T-helper 2 cell (primary cell): ENCODE measurements around the gene GSTT2B.
"Not testable (repeated sequence)": the region's sequence is repeated elsewhere in the genome, so short reads cannot be mapped to it uniquely, and the experiment has no call there.

Source experiments
- DNase-seq, 5 experiments: peaks; one replicate each; pipeline versions ENCODE4 v3.0.0 to v3.0.0-alpha.2; 2012 to 2022

Gene GSTT2B

DNA sequence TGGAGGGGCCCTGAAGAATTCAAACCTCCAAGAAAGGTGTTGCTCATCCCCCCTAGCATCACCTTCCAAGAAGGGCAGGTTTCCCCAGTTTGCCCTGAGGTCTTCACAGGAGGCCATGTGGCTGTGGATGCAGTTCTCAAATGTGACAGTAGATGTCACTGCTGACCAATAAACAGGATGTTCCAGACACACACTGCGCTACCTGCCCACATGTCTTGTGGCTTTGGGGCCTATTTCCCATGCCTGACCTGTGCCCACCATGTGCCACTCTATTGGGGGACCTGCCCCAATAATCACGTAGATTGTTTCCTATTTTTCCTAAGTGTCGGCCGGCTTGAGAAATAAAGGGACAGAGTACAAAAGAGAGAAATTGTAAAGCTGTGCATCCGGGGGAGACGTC lies 23.4 kb upstream of the GSTT2B start:
- peak in 1 of 5 experiments; percentile 59 for DNase-seq

- not testable (repeated sequence) for DNase-seq
These were observed 19.6 kb upstream of the GSTT2B start for GRCh38 chr22:23980567-23980966.

- DNase-seq, result not testable (repeated sequence)
These were observed 18.7 kb upstream of the GSTT2B start, which contains the start of gene GSTT2 for GRCh38 chr22:23979557-23980240. Gene GSTT2 (plus strand): TSS chr22:23980134.

GRCh38 chr22:23977304-23977703 lies 16.3 kb upstream of the GSTT2B start:
- DNase-seq, result not testable (repeated sequence)

DNA sequence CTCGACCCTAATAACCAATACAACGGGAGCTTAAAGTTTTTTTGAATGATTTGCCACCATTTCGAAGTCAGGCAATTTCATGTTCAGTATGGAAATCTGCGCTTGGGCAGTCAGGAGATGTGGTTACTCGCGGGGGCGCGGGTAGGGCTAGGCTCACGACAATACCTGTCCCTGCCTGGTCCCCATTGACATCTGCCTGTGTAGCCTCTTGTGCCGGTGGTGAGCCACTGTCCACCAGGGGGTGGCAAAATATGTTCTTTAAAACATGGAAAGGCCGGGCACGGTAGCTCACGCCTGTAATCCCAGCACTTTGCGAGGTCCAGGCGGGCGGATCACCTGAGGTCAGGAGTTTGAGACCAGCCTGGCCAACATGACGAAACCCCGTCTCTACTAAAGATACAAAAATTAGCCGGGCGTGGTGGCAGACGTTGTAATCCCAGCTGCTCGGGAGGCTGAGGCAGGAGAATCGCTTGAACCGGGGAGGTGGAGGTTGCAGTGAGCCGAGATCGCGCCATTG lies 13.9 kb upstream of the GSTT2B start:
- not testable (repeated sequence) for DNase-seq

GRCh38 chr22:23974345-23974744 lies 13.3 kb upstream of the GSTT2B start, which contains the start of gene DDT:
Gene DDT (minus strand): TSS chr22:23974441. CDS start chr22:23974414, 27 bp downstream.
- not testable (repeated sequence) for DNase-seq

DNA sequence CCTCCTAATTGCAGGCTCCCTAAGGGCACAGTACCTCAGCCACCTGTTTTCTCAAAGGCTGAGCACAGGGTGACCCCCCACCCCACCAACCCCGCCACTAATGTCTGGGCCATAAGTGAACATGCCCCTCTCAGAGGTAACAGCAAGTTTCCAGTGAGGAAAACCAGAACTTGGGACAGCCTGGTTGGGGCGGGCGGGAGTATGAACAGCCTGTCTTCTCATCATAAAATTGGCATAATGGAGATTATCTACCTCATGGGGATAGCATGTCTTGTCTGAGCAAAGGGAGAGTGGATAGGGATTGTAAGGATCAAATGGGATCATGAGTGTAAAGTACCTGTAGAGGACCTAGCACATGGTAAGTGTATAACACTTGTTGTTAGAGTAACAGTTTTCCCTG lies 10.9 kb upstream of the GSTT2B start:
- DNase-seq, result not testable (repeated sequence)

DNA sequence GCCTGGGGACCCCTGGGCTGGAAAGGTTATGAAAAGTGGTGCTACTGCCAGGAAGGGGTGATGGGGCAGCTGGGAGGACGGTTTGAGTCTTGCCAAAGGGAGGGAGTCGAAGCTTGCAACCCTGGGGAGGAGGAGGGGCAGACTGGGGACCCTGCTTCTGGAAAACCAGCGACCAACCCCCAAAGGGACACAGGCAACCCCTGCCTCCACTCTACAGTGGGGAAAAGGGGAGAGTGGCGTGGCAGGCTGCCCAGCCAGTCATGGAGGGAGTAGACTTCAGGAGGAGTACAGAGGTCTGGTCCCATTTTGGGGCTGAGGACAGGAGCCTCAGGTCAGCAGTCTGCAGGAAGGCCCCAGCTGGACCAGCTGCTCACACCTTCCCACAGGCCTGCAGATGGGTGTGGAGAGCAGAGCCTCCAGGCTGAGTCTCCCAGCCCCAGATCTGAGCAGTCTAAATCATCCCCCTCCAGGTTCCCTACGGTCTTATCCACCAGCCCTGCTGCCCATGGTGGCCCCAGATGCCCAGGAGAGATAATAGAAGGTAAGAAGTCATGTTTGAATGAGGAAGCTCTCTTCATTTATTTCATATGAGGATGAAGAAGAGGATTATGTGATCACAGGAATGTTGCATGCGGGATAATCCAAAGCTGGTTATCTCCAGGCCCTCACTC lies 10.0 kb upstream of the GSTT2B start:
- no peak for DNase-seq

GRCh38 chr22:23970201-23970641 lies 9.2 kb upstream of the GSTT2B start:
- no peak for DNase-seq

GRCh38 chr22:23969071-23969470 lies 8.1 kb upstream of the GSTT2B start:
- DNase-seq, result no peak

- not testable (repeated sequence) for DNase-seq
These were observed 5.6 kb upstream of the GSTT2B start, which contains the start of gene DDTL for GRCh38 chr22:23966568-23966967. Gene DDTL (plus strand): TSS chr22:23966888. CDS start chr22:23966915, 27 bp downstream.

DNA sequence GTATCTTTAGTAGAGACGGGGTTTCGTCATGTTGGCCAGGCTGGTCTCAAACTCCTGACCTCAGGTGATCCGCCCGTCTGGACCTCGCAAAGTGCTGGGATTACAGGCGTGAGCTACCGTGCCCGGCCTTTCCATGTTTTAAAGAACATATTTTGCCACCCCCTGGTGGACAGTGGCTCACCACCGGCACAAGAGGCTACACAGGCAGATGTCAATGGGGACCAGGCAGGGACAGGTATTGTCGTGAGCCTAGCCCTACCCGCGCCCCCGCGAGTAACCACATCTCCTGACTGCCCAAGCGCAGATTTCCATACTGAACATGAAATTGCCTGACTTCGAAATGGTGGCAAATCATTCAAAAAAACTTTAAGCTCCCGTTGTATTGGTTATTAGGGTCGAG lies 5.1 kb upstream of the GSTT2B start:
- not testable (repeated sequence) for DNase-seq

GRCh38 chr22:23956301-23956900 lies 4.6 kb downstream of the GSTT2B start:
- DNase-seq, result peak; percentile 14 to 70 (median 62)

DNA sequence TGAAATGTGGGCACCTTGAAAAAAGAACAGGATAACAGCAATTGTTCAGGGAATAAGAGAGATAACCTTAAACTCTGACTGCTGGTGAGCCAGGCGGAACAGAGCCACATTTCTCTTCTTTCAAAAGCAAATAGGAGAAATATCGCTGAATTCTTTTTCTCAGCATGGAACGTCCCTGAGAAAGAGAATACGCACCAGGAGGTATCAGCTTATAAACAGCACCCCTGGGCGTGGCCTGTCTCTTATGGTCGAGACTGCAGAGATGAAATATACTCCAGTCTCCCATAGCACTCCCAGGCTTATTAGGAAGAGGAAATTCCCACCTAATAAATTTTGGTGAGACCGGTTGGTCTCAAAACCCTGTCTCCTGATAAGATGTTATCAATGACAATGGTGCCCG lies 5.1 kb downstream of the GSTT2B start:
- DNase-seq, result not testable (repeated sequence)

DNA sequence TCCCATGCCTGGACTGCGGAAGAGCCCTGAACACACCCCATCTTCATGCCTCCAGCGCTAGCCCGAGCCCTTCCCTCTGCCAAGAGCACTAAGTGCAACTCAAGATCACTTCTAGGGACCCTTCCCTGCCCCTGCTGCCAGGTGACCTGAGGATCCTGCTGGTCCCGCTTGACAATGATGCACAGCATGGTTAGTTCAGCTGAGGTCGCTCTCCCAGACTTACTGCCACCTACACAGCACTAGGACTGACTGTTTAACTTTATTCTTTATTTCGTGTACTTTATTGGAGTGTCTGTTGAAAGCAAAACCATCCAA lies 6.0 kb downstream of the GSTT2B start:
- not testable (repeated sequence) for DNase-seq

GRCh38 chr22:23954193-23954990 lies 6.6 kb downstream of the GSTT2B start:
- DNase-seq, result not testable (repeated sequence)

- DNase-seq, result not testable (repeated sequence)
These were observed 7.5 kb downstream of the GSTT2B start for GRCh38 chr22:23953485-23953884.

GRCh38 chr22:23952794-23953405 lies 8.1 kb downstream of the GSTT2B start:
- DNase-seq, result not testable (repeated sequence)

DNA sequence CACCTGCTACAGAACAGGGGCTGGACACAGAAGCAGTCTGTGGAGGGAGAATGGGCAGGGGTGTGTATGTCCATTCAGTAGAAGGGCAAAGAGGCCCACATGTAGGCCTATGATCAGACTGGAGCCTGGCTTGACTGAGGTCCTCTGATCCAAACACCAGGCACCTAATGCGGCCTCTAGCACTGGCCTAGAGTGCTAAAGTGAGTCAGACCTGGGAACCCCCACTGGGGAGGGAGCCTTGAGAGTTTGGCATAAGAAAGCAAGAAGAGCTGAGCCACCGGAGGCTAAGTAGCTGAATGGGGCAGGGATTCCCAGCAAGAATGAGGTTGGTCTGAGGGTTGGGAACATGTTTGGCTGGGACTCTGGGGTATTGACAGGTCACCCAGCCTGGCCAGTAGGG lies 9.6 kb downstream of the GSTT2B start:
- DNase-seq, result not testable (repeated sequence)

DNA sequence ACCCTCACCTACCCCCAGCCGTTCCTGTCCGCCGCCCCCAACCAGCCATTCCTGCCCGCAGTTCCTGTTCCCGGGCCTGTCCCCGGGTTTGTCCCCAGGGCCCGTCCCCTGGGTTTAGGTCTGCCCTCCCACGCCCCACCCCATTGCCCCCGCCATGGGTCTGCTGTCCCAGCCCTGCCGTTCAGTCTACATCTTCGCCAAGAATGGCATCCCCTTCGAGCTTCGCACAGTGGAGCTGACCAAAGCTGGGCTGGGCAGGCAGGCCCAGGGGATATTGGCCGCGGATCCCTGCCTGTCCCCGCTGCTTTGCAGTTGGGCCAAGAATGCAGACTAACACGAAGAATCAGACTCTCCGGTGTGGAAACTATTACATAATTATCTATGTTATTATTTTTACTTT lies 11.2 kb downstream of the GSTT2B start:
- DNase-seq, result not testable (repeated sequence)

- DNase-seq, result not testable (repeated sequence)
These were observed 13.6 kb downstream of the GSTT2B start for GRCh38 chr22:23947391-23947790.

DNA sequence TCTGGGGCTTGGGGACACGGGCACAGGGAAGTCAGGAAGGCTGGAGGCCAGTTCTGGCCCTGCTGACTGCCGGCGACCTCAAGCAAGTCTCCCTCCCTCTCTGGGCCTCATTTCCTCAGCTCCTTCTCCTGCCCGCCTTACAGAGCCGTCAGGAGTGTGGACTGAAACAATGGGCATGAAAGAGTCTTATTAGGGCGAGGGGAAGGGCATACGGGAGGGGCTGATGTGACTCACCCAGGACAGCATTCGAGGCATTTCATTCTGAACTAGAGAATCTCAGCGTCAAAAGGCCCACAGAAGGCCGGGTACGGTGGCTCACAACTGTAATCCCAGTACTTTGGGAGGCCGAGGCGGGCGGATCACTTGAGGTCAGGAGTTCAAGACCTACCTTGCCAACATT lies 20.8 kb downstream of the GSTT2B start:
- DNase-seq, result not testable (repeated sequence)
